Measurements from ENCODE around the gene MPST.
"Not testable (repeated sequence)": the region's sequence is repeated elsewhere in the genome, so short reads cannot be mapped to it uniquely, and the experiment has no call there.

Gene MPST

GRCh38 chr22:37067428-37067827 is 47.9 kb downstream of the MPST start:
- no peak for DNase-seq (ENCODE audit: low read depth, low spot score)
- H3K4me3 ChIP-seq (ENCODE audit: low read depth, low read length) = no peak overlapping the region
- no peak for TF ChIP-seq CTCF (IDR thresholded peaks at IDR 0.05; ENCODE audit: insufficient read depth, low read length, missing control alignments)
- POLR2A ChIA-PET = no interaction called here
- CTCF ChIA-PET = interaction anchor here (1.5 to 2.7 kb wide), 2 partner anchors 9 to 11 kb away, joined by 6 to 12 read pairs; no protein-coding TSS in a partner anchor

GRCh38 chr22:37068859-37069258 is 49.3 kb downstream of the MPST start:
- no peak for DNase-seq (ENCODE audit: low read depth, low spot score)
- H3K4me3 ChIP-seq (ENCODE audit: low read depth, low read length) = no peak overlapping the region
- ChIA-PET CTCF (interaction anchor here (0.9 to 2.3 kb wide), 4 partner anchors 8 to 131 kb away, joined by 3 to 6 read pairs (median 4); no protein-coding TSS in a partner anchor), POLR2A (no interaction called here)
- TF ChIP-seq CTCF (IDR thresholded peaks at IDR 0.05; ENCODE audit: insufficient read depth, low read length, missing control alignments) = no peak

- no peak for TF ChIP-seq CTCF (IDR thresholded peaks at IDR 0.05; ENCODE audit: insufficient read depth, low read length, missing control alignments)
- ChIA-PET POLR2A (no interaction called here), CTCF (interaction anchor here (0.9 to 2.3 kb wide), 4 partner anchors 8 to 130 kb away, joined by 3 to 6 read pairs (median 4); no protein-coding TSS in a partner anchor)
Measured at GRCh38 chr22:37069319-37069718, 49.8 kb downstream of the MPST start.

GRCh38 chr22:37069719-37070118 is 50.2 kb downstream of the MPST start:
- CTCF ChIA-PET = interaction anchor here (0.9 to 2.3 kb wide), 3 partner anchors 10 to 130 kb away, joined by 3 to 6 read pairs (median 5); no protein-coding TSS in a partner anchor
- TF ChIP-seq CTCF (IDR thresholded peaks at IDR 0.05; ENCODE audit: insufficient read depth, low read length, missing control alignments) = no peak
- no peak overlapping the region for H3K4me3 ChIP-seq (ENCODE audit: low read depth, low read length)
- DNase-seq (ENCODE audit: low read depth, low spot score) = no peak
- POLR2A ChIA-PET = no interaction called here

More at GRCh38 chr22:37069319-37069718, 49.8 kb downstream of the MPST start:
- no peak for DNase-seq (ENCODE audit: low read depth, low spot score)
- H3K4me3 ChIP-seq (ENCODE audit: low read depth, low read length) = no peak overlapping the region

- POLR2A ChIA-PET = no interaction called here
Measured at GRCh38 chr22:37070334-37070733, 50.8 kb downstream of the MPST start.

GRCh38 chr22:37070744-37071143 is 51.2 kb downstream of the MPST start:
- ChIA-PET CTCF (interaction anchor here (0.9 to 1.1 kb wide), 3 partner anchors 11 to 129 kb away, joined by 3 to 5 read pairs (median 4); no protein-coding TSS in a partner anchor), POLR2A (no interaction called here)
- DNase-seq (ENCODE audit: low read depth, low spot score) = no peak
- no peak overlapping the region for H3K4me3 ChIP-seq (ENCODE audit: low read depth, low read length)
- TF ChIP-seq CTCF (IDR thresholded peaks at IDR 0.05; ENCODE audit: insufficient read depth, low read length, missing control alignments) = no peak

More at GRCh38 chr22:37070334-37070733, 50.8 kb downstream of the MPST start:
- no peak for DNase-seq (ENCODE audit: low read depth, low spot score)
- H3K4me3 ChIP-seq (ENCODE audit: low read depth, low read length) = no peak overlapping the region
- TF ChIP-seq CTCF (IDR thresholded peaks at IDR 0.05; ENCODE audit: insufficient read depth, low read length, missing control alignments) = no peak
- CTCF ChIA-PET = interaction anchor here (0.9 to 2.3 kb wide), 3 partner anchors 10 to 130 kb away, joined by 3 to 6 read pairs (median 5); no protein-coding TSS in a partner anchor

- POLR2A ChIA-PET; DNase-seq (ENCODE audit: low read depth, low spot score); H3K4me3 ChIP-seq (ENCODE audit: low read depth, low read length): not testable (repeated sequence)
- CTCF ChIA-PET = interaction anchor here (1.0 kb wide), 1 partner anchor 10 kb away, joined by 4 read pairs; no protein-coding TSS in a partner anchor
Measured at GRCh38 chr22:37071850-37072592, 52.5 kb downstream of the MPST start.
